NT2/D1 (cell line): Measurements from ENCODE around the gene ARHGEF4.

ENCODE experiments used
- DNase-seq: peaks from one replicate; pipeline ENCODE4 v3.0.0-alpha.2; 2011; ENCODE audit warnings: low read depth, low spot score
- H3K27me3 ChIP-seq: 2 replicates; pipeline ENCODE4 v1.6.0; 2011; ENCODE audit warnings: mild to moderate bottlenecking; ENCODE audit not compliant: insufficient read length, insufficient read depth
- H3K36me3 ChIP-seq: 2 replicates; pipeline ENCODE4 v1.6.1; 2011; ENCODE audit warnings: mild to moderate bottlenecking, low read length, mixed read lengths; ENCODE audit not compliant: insufficient read depth, insufficient read length
- H3K4me1 ChIP-seq: 2 replicates; pipeline ENCODE4 v1.5.1; 2011; ENCODE audit not compliant: insufficient read depth, insufficient read length
- H3K4me3 ChIP-seq: 2 replicates; pipeline ENCODE4 v1.5.1; 2011; ENCODE audit warnings: low read depth; ENCODE audit not compliant: insufficient read length
- H3K9ac ChIP-seq: 2 replicates; pipeline ENCODE4 v1.6.0; 2011; ENCODE audit warnings: low read depth; ENCODE audit not compliant: insufficient read length
- H3K9me3 ChIP-seq: 2 replicates; pipeline ENCODE4 v1.5.1; 2011; ENCODE audit warnings: mild to moderate bottlenecking, low read length; ENCODE audit not compliant: insufficient read depth
- SUZ12 ChIP-seq: IDR thresholded peaks from 2 replicates; pipeline ENCODE4 v1.6.1; 2011; ENCODE audit not compliant: insufficient read length, insufficient read depth; ENCODE audit errors: extremely low read depth
- YY1 ChIP-seq: IDR thresholded peaks from 2 replicates; pipeline ENCODE4 v1.6.1; 2011; ENCODE audit not compliant: insufficient read length, insufficient read depth
- ZNF274 ChIP-seq: IDR thresholded peaks from 2 replicates; pipeline ENCODE4 v1.6.1; 2011; ENCODE audit warnings: mild to moderate bottlenecking, low read depth, low read length

The ARHGEF4 gene

DNA sequence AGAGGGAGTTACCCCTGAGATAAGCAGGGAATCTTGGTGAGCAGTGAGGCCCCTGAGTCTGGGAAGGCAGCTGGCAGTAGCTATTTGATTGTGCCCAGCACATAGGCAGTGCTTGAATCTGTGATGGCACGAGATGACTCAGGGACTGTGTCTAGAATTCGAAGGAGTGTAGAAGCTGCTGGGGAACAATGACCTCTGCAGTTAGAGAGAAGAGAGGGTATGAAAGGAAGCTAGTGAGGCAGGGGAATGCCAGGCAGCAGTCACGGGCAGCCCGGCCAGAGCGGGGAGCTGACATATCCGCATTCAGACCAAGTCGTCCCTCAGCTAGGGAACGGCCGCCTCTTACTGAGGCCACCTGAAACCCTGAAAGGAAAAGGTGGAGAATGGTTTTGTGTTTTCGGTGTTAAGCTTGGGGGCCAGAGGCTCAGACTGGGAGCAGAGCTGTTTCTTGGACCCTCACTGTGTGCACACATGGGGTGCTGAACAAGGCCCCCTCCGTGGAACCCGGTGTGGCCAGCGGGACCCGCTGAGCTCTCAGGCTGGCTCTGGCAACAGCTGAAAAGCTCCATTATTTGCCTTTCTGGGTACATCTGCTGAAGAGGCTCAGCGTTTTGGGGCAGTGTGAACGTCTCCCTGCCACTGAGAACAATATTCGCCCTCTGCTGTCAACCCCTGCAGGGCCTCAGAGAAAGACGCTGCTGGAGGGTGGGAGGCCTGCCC, 32.9 kb downstream of the ARHGEF4 start:
- no peak for DNase-seq
- TF ChIP-seq ZNF274, result no peak
- TF ChIP-seq SUZ12, result no peak
- no peak for TF ChIP-seq YY1

GRCh38 chr2:130870161-130870485, 33.4 kb downstream of the ARHGEF4 start:
- Histone ChIP-seq H3K4me1 (peaks cover 17% of the 10 kb centered on the region), H3K36me3 (no peaks in the 10 kb centered on the region), H3K27me3 (no peaks in the 10 kb centered on the region), H3K9me3 (peaks cover 3% of the 10 kb centered on the region; the same call in 1 of the 2 replicates), H3K9ac (peak overlapping the region; percentile 23), H3K4me3 (no peak overlapping the region)
- no peak for DNase-seq
- TF ChIP-seq ZNF274 (no peak), YY1 (no peak), SUZ12 (no peak)

More for the DNA sequence above, 32.9 kb downstream of the ARHGEF4 start:
- Histone ChIP-seq H3K36me3 (no peaks in the 10 kb centered on the region), H3K9me3 (no peaks in the 10 kb centered on the region), H3K27me3 (no peaks in the 10 kb centered on the region), H3K9ac (peak overlapping the region; percentile 23), H3K4me1 (peaks cover 20% of the 10 kb centered on the region), H3K4me3 (no peak overlapping the region)

GRCh38 chr2:130870779-130871178, 34.1 kb downstream of the ARHGEF4 start:
- Histone ChIP-seq H3K36me3 (no peaks in the 10 kb centered on the region), H3K9me3 (peaks cover 9% of the 10 kb centered on the region; the same call in 1 of the 2 replicates), H3K27me3 (no peaks in the 10 kb centered on the region), H3K9ac (no peak overlapping the region), H3K4me1 (peaks cover 15% of the 10 kb centered on the region), H3K4me3 (no peak overlapping the region)
- no peak for DNase-seq
- TF ChIP-seq ZNF274, result no peak

DNA sequence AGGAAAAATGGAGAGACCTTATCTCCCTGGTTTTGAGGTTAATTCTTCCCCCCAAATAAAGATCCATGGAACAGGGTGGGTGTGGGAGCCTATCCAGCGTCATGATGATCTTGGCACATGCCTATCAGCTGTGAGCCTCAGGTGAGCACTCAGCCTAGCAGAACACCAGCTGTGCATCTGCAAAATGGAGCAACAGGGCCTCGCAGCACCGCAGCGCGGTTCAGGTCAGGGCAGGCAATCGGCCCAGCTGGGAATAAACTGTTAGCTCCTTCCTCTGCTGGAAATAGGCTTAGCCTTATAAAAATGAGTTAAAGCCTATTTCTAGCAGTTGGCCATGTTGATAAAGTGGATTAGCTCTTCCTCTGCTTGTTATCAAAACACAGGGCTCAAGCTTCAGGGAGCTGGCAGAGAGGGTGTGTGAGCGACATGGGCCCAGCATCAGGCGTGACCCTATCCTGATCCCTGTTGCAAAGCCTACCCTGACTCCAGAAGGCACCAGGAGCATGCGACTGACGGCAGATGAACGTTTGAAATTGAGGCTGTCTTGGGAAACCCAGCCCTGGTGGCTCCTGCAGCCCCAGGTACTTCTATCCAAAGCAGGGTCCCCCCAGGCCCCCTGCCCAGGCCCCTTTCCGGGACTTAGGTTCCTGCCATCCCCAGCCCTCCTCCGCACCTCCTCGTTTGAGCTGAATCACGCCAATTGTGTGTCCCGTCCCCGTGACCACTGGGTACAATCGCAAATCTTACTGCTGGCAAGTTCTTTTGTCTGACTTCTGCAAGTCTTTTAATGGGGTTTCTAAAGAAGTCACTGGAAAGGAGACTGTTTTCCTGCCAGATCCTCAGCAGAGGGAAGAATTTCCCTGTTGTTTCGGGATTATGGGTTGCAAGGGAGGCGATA, 35.4 kb downstream of the ARHGEF4 start:
- Histone ChIP-seq H3K27me3 (no peaks in the 10 kb centered on the region), H3K4me3 (no peak overlapping the region), H3K9me3 (peaks cover 11% of the 10 kb centered on the region; the same call in 1 of the 2 replicates), H3K9ac (peak overlapping the region; percentile 33), H3K4me1 (peaks cover 14% of the 10 kb centered on the region), H3K36me3 (no peaks in the 10 kb centered on the region)
- no peak for DNase-seq
- TF ChIP-seq ZNF274, result no peak
- TF ChIP-seq YY1, result no peak
- TF ChIP-seq SUZ12, result no peak

DNA sequence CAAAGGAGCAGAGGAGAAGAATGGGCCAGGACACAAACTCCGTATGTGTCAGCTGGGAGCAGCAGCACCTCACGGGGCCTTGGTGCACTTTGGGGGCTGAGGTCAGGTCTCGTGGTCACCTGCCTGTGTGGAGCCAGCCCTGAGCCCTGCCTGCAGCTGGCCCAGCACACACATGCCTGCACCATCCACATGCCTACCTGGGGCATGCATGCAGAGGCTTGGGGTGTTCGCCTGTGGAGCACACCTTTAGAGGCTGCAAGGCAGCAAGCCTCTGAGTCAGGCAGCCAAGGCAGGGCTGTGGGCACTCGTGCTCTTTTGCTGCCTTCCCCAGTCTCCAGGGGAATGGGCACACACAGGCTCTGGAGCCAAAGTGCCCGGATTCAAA, 36.0 kb downstream of the ARHGEF4 start:
- H3K27me3 ChIP-seq, result no peaks in the 10 kb centered on the region
- H3K4me1 ChIP-seq, result peaks cover 14% of the 10 kb centered on the region
- no peaks in the 10 kb centered on the region for H3K36me3 ChIP-seq
- peaks cover 12% of the 10 kb centered on the region; the same call in 1 of the 2 replicates for H3K9me3 ChIP-seq
- peak overlapping the region; percentile 15 for H3K9ac ChIP-seq
- no peak overlapping the region for H3K4me3 ChIP-seq
- no peak for TF ChIP-seq YY1
- no peak for DNase-seq

GRCh38 chr2:130873700-130874346, 37.1 kb downstream of the ARHGEF4 start:
- Histone ChIP-seq H3K4me3 (no peak overlapping the region), H3K9ac (no peak overlapping the region), H3K27me3 (no peaks in the 10 kb centered on the region), H3K9me3 (peaks cover 19% of the 10 kb centered on the region; the same call in 1 of the 2 replicates), H3K4me1 (peaks cover 14% of the 10 kb centered on the region), H3K36me3 (no peaks in the 10 kb centered on the region)
- peak; percentile 61 for DNase-seq
- TF ChIP-seq ZNF274 (no peak), SUZ12 (no peak), YY1 (no peak)

- Histone ChIP-seq H3K4me1 (peaks cover 14% of the 10 kb centered on the region), H3K9me3 (peaks cover 19% of the 10 kb centered on the region; the same call in 1 of the 2 replicates), H3K9ac (no peak overlapping the region), H3K4me3 (no peak overlapping the region), H3K27me3 (no peaks in the 10 kb centered on the region), H3K36me3 (no peaks in the 10 kb centered on the region)
- no peak for TF ChIP-seq YY1
- no peak for DNase-seq
Measured at GRCh38 chr2:130874512-130874911, 37.8 kb downstream of the ARHGEF4 start.
